Panc1 (cell line): Measurements from ENCODE around the gene EPHA3.

Source experiments
- POLR2AphosphoS5 ChIP-seq: IDR thresholded peaks from 2 replicates; pipeline ENCODE4 v1.6.1; 2012; ENCODE audit warnings: mild to moderate bottlenecking, low read depth, low read length, moderate library complexity
- SIN3A ChIP-seq: IDR thresholded peaks from 2 replicates; pipeline ENCODE4 v1.6.1; 2012; ENCODE audit warnings: low read depth, mild to moderate bottlenecking, low read length, moderate library complexity, borderline replicate concordance; ENCODE audit not compliant: insufficient read depth
- TCF7L2 ChIP-seq: IDR thresholded peaks from 2 replicates; pipeline ENCODE4 v1.6.1; 2011; ENCODE audit warnings: mild to moderate bottlenecking, low read depth, low read length, inconsistent platforms
- TF ChIP-seq, protein P1 (sequence below), 2 experiments: IDR thresholded peaks; 2 replicates each; pipeline ENCODE4 v1.6.1; 2011 to 2012; ENCODE audit warnings: low read depth in 2 of 2, control low read depth in 1 of 2, low read length in 1 of 2, mild to moderate bottlenecking in 1 of 2, moderate library complexity in 1 of 2; ENCODE audit not compliant: insufficient read depth in 1 of 2
- TF ChIP-seq, protein P2 (sequence below): fragments of 450-650 bp; IDR thresholded peaks from 2 replicates; pipeline ENCODE4 v1.5.1; 2017; ENCODE audit warnings: mild to moderate bottlenecking

DNA sequence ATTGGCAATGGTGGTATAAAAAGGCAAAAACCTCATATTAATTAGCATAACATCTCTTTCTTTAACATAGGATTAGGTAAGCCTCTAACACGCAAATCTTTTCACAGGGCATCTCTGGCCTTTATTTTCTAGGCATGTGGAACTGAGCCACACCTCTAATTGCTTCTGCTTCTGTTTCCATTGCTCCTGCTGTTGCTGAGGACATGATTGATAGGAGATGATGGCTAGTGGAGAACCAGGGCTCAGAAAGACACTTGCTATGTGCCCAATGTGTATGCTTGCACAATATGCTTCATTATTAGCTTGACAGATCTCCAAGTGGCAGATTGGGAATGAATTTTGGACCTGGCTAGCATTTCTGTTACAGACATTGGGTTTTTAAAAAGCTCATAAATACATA is 114.5 kb downstream of the EPHA3 start:
- TF ChIP-seq, protein P1, sequence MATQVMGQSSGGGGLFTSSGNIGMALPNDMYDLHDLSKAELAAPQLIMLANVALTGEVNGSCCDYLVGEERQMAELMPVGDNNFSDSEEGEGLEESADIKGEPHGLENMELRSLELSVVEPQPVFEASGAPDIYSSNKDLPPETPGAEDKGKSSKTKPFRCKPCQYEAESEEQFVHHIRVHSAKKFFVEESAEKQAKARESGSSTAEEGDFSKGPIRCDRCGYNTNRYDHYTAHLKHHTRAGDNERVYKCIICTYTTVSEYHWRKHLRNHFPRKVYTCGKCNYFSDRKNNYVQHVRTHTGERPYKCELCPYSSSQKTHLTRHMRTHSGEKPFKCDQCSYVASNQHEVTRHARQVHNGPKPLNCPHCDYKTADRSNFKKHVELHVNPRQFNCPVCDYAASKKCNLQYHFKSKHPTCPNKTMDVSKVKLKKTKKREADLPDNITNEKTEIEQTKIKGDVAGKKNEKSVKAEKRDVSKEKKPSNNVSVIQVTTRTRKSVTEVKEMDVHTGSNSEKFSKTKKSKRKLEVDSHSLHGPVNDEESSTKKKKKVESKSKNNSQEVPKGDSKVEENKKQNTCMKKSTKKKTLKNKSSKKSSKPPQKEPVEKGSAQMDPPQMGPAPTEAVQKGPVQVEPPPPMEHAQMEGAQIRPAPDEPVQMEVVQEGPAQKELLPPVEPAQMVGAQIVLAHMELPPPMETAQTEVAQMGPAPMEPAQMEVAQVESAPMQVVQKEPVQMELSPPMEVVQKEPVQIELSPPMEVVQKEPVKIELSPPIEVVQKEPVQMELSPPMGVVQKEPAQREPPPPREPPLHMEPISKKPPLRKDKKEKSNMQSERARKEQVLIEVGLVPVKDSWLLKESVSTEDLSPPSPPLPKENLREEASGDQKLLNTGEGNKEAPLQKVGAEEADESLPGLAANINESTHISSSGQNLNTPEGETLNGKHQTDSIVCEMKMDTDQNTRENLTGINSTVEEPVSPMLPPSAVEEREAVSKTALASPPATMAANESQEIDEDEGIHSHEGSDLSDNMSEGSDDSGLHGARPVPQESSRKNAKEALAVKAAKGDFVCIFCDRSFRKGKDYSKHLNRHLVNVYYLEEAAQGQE (IDR thresholded peaks at IDR 0.05; ENCODE audit: insufficient read depth in 1 of 2, low read depth in 2 of 2, low read length in 1 of 2): no peak
- no peak for TF ChIP-seq SIN3A
- TF ChIP-seq POLR2AphosphoS5: no peak
- TF ChIP-seq, protein P2, sequence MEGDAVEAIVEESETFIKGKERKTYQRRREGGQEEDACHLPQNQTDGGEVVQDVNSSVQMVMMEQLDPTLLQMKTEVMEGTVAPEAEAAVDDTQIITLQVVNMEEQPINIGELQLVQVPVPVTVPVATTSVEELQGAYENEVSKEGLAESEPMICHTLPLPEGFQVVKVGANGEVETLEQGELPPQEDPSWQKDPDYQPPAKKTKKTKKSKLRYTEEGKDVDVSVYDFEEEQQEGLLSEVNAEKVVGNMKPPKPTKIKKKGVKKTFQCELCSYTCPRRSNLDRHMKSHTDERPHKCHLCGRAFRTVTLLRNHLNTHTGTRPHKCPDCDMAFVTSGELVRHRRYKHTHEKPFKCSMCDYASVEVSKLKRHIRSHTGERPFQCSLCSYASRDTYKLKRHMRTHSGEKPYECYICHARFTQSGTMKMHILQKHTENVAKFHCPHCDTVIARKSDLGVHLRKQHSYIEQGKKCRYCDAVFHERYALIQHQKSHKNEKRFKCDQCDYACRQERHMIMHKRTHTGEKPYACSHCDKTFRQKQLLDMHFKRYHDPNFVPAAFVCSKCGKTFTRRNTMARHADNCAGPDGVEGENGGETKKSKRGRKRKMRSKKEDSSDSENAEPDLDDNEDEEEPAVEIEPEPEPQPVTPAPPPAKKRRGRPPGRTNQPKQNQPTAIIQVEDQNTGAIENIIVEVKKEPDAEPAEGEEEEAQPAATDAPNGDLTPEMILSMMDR: no peak
- TF ChIP-seq TCF7L2: no peak
